Adrenal gland (tissue), 12 donors: ENCODE data around the gene EPHA3. TPM values are rescaled to one million over a fixed set of nuclear protein-coding genes. Genes with fewer than 3 reads are reported as not detected.
A peak's percentile ranks its signal among the peaks of the same experiment; 100 is the strongest.

Experiments used
- DNase-seq, 7 donors: peaks; one replicate each; pipeline ENCODE4 v3.0.0-alpha.2; 2019 to 2020
- H3K27ac ChIP-seq, 5 donors: fragments of 200-600 bp; sonication (generic) in 4 of 5; 1 replicate in 3 of 5; 2 replicates in 2 of 5; pipeline versions ENCODE4 v1.5.1 to v1.8.0; 2016 to 2020; ENCODE audit warnings: mild to moderate bottlenecking in 1 of 5
- H3K27me3 ChIP-seq: fragments of 200-600 bp; 2 replicates; pipeline ENCODE4 v1.8.0; 2021
- H3K36me3 ChIP-seq, 2 donors: fragments of 200-600 bp; replicated peaks in 1 of 2; 1 replicate in 1 of 2; 2 replicates in 1 of 2; pipeline versions ENCODE4 v1.5.1 to v1.8.0; 2018 to 2022
- H3K4me1 ChIP-seq, 2 donors: fragments of 200-600 bp; replicated peaks in 1 of 2; 1 replicate in 1 of 2; 2 replicates in 1 of 2; pipeline versions ENCODE4 v1.5.1 to v1.8.0; 2018 to 2021
- H3K4me3 ChIP-seq, 4 donors: fragments of 200-600 bp; sonication (generic) in 3 of 4; one replicate each; pipeline ENCODE4 v1.5.1; 2016 to 2018
- H3K9me3 ChIP-seq, 3 donors: fragments of 200-600 bp; sonication (generic) in 1 of 3; replicated peaks in 1 of 3; 1 replicate in 2 of 3; 2 replicates in 1 of 3; pipeline versions ENCODE4 v1.5.1 to v1.8.0; 2016 to 2021
- POLR2A ChIP-seq, 2 donors: fragments of 450-650 bp; IDR thresholded peaks; one replicate each; pipeline ENCODE4 v1.6.1; 2017; ENCODE audit warnings: antibody characterized with exemption in 2 of 2, mild to moderate bottlenecking in 2 of 2, moderate library complexity in 1 of 2
- WGBS, 4 donors: extraction: QIAGEN DNeasy Blood & Tissue Kit in 2 of 4; methylation state at CpG; one replicate each; pipeline versions ENCODE4 v1.1.5 to v1.1.7; 2013 to 2017; 5-methylcytosine and 5-hydroxymethylcytosine counted together
- intact Hi-C, 2 donors: fragments of 100-400 bp; cut with DNase I; formaldehyde crosslinking; loops; one replicate each; pipeline versions ENCODE4 v1.14.1 to v1.15.0; 2022 to 2023
- polyA plus RNA-seq, 3 donors: library from polyadenylated mRNA; stranded (reverse); fragments of 200-250 nt in 2 of 3; fragments of 350-450 nt in 1 of 3; fragmentation: Illumina TruSeq in 1 of 3; extraction: RNeasy Lipid Tissue Mini Kit (QIAGEN cat#74804) in 1 of 3; gene quantifications; one replicate each; pipeline ENCODE4 v1.2.3, GENCODE V29; 2013 to 2014
- total RNA-seq, 9 donors: library from RNA; depleted of rRNA in 4 of 9; stranded (reverse); fragments of >200 nt in 4 of 9; fragments of 120-200 nt in 1 of 9; fragmentation: NEBNext Ultra II Directional in 1 of 9; extraction: Animal tissue kit (Norgen Biotek cat#: 25700) in 1 of 9; gene quantifications; one replicate each; pipeline versions ENCODE4 v1.1.0 to v1.2.4, GENCODE V29; 2013 to 2023
- TF ChIP-seq, protein P1 (sequence below), 6 experiments: fragments of 450-650 bp in 4 of 6; fragments of 200-600 bp in 2 of 6; sonication (generic) in 1 of 6; IDR thresholded peaks; 1 replicate in 5 of 6; 2 replicates in 1 of 6; pipeline versions ENCODE4 v1.5.1 to v1.8.0; 2016 to 2021; ENCODE audit warnings: antibody characterized with exemption in 6 of 6, mild to moderate bottlenecking in 2 of 6, moderate library complexity in 1 of 6
- donor health status: healthy with polysubstance abuse.
- donor health status: Bipolar disorder and iron deficiency.
- donor health status: DM: yes; HTN: yes; CAD: no.
- donor health status: DM: no; HTN: no; CAD: no.
- donor health status: DM: no; HTN: no; CAD: no.
- donor health status: DM: yes; HTN: yes; CAD: no.

EPHA3 gene
- total and polyA plus RNA-seq, 12 donors, result 0.17 to 5.1 (median 0.48) TPM

DNA sequence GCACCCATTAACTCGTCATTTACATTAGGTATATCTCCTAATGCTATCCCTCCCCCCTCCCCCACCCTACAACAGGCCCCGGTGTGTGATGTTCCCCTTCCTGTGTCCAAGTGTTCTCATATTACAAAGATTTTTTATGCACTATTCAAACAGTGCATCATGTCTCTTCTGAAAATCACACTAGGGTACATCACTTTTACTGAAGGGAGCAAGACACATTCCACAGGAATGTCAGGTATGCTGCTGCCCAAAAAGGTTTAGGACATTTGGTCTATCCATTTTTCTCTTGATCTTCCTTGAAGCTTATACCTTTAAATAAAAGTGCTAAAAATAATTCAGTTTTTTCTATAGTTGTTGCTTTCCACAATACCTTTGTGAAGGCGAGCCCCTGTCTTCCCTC is 9.2 kb upstream of the EPHA3 start:
- 70 to 79% (median 74%) methylated on average over 3 of the region's 3 CpGs for WGBS, 4 donors
- H3K27ac ChIP-seq, result no peak overlapping the region
- intact Hi-C loops, result no loop called here
- no peaks in the 10 kb centered on the region for H3K36me3 ChIP-seq
- H3K4me1 ChIP-seq, result no peaks in the 10 kb centered on the region
- DNase-seq, result no peak
- H3K4me3 ChIP-seq, result no peak overlapping the region
- no peaks in the 10 kb centered on the region for H3K27me3 ChIP-seq
- TF ChIP-seq, protein P1, sequence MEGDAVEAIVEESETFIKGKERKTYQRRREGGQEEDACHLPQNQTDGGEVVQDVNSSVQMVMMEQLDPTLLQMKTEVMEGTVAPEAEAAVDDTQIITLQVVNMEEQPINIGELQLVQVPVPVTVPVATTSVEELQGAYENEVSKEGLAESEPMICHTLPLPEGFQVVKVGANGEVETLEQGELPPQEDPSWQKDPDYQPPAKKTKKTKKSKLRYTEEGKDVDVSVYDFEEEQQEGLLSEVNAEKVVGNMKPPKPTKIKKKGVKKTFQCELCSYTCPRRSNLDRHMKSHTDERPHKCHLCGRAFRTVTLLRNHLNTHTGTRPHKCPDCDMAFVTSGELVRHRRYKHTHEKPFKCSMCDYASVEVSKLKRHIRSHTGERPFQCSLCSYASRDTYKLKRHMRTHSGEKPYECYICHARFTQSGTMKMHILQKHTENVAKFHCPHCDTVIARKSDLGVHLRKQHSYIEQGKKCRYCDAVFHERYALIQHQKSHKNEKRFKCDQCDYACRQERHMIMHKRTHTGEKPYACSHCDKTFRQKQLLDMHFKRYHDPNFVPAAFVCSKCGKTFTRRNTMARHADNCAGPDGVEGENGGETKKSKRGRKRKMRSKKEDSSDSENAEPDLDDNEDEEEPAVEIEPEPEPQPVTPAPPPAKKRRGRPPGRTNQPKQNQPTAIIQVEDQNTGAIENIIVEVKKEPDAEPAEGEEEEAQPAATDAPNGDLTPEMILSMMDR (IDR thresholded peaks at IDR 0.05), result no peak
- TF ChIP-seq POLR2A (IDR thresholded peaks at IDR 0.05), result no peak
- H3K9me3 ChIP-seq, result no peaks in the 10 kb centered on the region

DNA sequence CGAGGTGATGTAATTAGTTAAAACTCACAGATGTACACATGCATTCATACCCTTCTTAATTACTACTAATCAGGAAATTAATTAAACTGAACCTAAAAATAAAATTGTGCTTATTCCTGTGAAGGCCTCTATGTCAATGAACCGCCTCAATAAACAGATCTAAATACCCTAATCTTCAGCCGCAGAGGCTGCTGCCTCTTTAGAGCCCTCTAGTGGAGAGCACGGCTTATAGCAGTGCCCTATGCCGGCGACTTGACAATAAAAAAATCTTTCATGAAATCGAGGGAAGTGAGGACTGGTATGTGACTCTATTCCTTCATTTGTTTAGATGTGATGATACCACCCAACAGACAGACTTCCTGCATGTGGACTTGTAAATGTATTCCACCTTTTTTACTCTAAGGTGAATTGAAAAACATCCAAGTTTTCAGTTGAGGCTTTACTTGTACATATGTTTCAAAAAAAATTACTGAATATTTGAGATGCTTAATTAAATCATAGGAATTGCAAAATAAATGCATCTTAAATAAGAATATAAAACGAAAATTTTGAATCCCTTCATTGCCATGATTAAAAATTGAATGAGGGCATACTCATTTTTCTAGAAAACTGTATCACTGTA is 8.3 kb upstream of the EPHA3 start:
- H3K27me3 ChIP-seq, result no peaks in the 10 kb centered on the region
- no peaks in the 10 kb centered on the region for H3K36me3 ChIP-seq
- H3K4me3 ChIP-seq, result no peak overlapping the region
- no peaks in the 10 kb centered on the region for H3K9me3 ChIP-seq
- TF ChIP-seq POLR2A (IDR thresholded peaks at IDR 0.05), result no peak
- TF ChIP-seq, protein P1 (IDR thresholded peaks at IDR 0.05), result peak; percentile 37 to 93 (median 68)
- DNase-seq, result peak; percentile 18 to 73 (median 47)
- no peak overlapping the region for H3K27ac ChIP-seq
- intact Hi-C loops, result no loop called here
- H3K4me1 ChIP-seq, result no peaks in the 10 kb centered on the region
- 12 to 18% (median 18%) methylated on average over 8 of the region's 8 CpGs for WGBS, 4 donors

DNA sequence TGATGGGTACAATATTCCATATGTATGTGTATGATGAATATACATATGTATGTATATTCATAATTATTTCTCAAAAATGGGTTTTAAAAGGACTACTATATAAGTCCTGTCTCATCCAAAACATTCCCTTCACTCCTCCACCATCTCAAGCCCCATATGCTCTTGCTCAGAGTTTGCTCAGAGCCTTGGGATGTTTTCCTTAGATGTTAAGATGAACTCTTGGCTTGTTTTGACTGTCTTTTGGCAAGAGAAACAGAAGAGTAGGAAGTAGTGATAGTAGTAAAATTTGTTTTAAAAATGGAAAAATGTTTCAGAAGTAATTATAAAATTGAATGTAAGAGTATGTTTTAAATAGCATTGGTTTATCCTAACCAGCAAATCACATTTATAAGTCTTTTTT is 6.2 kb upstream of the EPHA3 start:
- TF ChIP-seq, protein P1 (IDR thresholded peaks at IDR 0.05), result no peak
- no peak for TF ChIP-seq POLR2A (IDR thresholded peaks at IDR 0.05)
- H3K9me3 ChIP-seq, result no peaks in the 10 kb centered on the region
- intact Hi-C loops, result no loop called here

DNA sequence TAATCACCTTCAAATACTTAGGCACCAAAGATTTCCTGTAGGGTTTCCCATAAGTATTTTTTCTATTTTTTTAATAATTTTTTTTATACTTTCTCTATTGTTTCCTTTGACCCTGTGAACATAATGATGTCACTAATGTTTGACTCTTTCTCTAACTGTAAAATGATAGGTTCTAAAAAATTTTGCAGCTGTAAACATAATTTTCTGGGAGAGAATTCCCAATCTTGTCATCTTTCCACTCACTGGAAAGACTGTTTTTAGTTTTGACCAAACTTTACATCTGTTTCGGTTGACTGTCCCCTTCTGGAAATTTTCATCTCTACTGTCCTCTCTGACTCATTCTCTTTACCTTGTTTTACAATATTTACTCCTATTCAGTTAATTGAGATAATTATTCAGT is 5.5 kb upstream of the EPHA3 start:
- WGBS, 4 donors, result 79 to 94% (median 90%) methylated on average over 1 of the region's 1 CpG
- H3K36me3 ChIP-seq, result no peaks in the 10 kb centered on the region
- intact Hi-C loops, result no loop called here

More for the DNA sequence above, 6.2 kb upstream of the EPHA3 start:
- Histone ChIP-seq H3K36me3 (no peaks in the 10 kb centered on the region), H3K4me1 (no peaks in the 10 kb centered on the region), H3K4me3 (no peak overlapping the region), H3K27ac (no peak overlapping the region), H3K27me3 (peaks cover 7% of the 10 kb centered on the region)
- no peak for DNase-seq

More for the DNA sequence above, 5.5 kb upstream of the EPHA3 start:
- H3K4me1 ChIP-seq, result no peaks in the 10 kb centered on the region
- no peak for DNase-seq
- no peak overlapping the region for H3K27ac ChIP-seq
- no peaks in the 10 kb centered on the region for H3K9me3 ChIP-seq
- peaks cover 7% of the 10 kb centered on the region for H3K27me3 ChIP-seq
- TF ChIP-seq, protein P1 (IDR thresholded peaks at IDR 0.05), result no peak
- TF ChIP-seq POLR2A (IDR thresholded peaks at IDR 0.05), result no peak
- H3K4me3 ChIP-seq, result no peak overlapping the region
